Suppressor macrophage (primary cell): Measurements from ENCODE around the gene LMO7.
A peak's percentile ranks its signal among the peaks of the same experiment; 100 is the strongest.
"Not testable (repeated sequence)": the region's sequence is repeated elsewhere in the genome, so short reads cannot be mapped to it uniquely, and the experiment has no call there.

Experiments
- DNase-seq, 4 experiments: peaks; one replicate each; pipeline ENCODE4 v3.0.0-alpha.2; 2020 to 2022

LMO7 gene

DNA sequence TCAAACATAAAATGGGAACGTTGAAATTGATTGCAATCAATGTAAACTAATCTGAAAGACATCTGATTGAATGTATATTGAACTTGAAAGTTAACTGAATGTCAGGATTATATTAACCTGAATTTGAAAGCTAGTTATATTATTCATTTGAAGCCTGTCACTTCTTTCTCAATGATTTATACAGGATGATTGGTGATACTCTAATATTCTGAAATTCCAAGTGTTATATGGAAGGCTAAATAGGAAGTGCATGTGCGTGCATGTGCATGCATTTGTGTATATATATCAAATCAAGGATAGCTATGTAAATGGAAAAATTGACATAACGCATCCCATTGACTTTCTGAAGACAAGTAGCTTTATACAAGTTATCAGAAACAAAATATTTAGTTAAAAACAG is 143.3 kb downstream of the LMO7 start:
- no peak for DNase-seq

DNA sequence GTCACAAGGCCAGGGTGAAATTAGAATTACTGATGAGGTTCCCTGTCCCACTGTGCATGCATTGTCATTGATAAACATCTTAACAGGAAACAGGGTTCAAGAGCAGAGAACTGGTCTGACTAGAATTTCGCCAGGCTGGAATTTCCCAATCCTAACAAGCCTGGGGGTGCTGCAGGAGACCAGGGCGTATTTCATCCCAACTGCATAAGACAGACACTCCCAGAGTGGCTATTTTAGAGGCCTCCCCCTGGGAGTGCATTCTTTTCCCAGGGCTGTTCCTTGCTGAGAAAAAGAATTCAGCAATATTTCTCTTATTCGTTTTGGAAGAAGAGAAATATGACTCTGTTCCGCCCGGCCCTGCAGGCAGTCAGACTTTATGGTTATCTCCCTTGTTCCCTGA is 144.0 kb downstream of the LMO7 start:
- not testable (repeated sequence) for DNase-seq

DNA sequence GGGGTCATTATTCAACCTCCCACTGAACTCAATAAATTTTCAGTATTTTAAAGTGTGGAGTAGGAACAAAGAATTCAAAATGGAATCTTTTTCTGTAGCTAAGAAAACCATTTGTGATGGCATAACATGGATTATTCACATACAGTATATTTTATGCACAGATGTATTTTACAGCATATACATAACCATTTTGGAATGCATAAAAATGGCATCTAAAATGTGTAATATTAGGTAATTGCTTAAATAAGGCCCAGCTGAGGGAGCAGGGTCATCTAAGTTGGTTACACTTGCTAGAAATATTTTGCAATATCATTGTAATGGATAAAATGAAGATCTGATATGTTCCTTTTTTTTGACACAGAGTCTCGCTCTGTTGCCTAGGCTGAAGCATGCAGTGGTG is 146.9 kb downstream of the LMO7 start:
- DNase-seq = no peak

DNA sequence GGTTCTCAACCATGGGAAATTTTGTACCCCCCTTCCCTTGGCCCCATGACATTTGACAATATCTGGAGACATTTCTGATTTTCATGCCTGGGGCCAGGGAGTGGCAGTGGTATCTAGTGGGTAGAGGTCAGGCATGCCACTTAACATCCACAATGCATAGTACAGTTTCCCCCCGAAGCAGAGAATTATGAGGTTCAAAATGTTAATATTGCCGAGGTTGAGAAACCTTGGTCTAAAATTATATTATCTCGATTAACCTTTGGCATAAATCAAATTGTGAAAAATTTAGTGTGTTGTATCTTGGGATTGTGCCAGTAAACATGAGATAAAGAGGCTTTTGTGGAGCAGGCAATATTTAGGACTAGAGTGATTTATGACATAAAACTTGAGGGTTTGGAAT is 147.9 kb downstream of the LMO7 start:
- no peak for DNase-seq

DNA sequence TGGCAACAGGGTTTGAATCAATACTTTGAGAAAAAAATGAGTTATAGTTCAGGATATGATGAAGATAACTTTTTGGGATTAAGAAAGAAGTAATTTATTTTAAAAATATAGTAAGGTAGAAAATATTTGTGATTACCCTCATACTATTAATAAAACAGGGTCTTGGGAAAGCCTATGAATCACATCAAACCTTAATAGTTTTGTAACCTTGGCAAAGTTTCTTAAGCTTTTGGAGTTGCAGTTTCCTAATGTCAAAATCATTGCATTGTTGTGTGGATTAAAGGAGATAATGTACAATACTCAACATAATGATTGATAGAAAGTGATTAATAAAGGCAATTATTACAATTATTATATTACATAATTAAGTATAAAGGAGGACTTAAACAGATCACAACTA is 149.0 kb downstream of the LMO7 start:
- DNase-seq = no peak

DNA sequence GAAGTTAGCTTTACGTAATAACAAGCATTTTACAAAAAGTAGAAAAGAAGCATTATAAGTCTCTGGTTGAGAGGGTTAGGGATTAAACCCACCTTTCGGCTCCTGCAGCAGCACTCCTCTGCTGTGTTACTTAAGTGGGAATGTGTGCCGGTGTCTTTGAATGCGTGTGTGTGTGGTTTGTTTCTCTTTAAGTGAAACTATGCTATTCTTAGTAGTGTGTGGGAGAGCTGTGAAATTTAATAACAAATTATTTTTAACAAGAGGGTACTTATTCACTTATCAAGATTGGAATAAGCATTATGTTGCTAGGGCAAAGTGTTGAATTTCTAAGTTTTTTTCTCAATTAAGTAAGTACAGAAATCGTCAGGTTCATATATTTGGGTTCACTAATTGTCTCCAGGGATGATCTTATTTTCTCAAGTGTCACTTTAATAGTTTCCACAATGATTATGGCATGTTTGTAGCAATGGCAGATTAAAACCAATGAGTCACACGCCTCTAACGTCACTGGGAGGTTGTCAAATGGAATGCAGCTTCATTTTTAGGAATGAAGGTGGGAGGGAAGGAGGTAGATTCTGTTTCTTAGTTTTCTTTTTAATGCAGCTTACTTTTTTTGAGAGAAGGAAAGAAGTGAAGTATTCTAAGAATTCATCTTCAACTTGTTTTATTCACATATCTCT is 151.3 kb downstream of the LMO7 start:
- DNase-seq = no peak

DNA sequence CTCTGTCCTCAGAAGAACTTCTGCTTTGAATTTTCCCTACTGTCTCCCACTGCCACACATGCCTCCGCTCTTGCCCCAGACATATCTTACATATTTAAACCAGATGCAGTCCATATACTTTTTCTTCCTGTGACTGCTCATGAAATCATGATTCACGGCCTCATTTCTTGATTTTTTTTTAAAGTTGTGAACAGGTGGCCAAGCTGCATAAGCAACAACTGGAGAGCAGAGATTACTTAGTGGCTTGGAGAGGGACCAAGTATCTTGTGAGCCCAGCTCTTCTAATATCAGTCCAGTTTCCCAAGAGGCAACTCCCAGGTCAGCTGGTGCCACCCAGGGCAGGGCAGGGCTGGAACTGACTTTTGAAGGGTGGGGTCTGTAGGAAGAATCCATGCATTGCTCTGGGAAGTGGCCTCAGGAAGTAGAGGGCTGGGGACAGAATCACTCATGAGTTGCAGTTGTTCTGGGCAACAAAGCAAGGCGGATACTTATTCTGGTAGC is 152.4 kb downstream of the LMO7 start:
- peak; percentile 39 to 72 (median 51) for DNase-seq

DNA sequence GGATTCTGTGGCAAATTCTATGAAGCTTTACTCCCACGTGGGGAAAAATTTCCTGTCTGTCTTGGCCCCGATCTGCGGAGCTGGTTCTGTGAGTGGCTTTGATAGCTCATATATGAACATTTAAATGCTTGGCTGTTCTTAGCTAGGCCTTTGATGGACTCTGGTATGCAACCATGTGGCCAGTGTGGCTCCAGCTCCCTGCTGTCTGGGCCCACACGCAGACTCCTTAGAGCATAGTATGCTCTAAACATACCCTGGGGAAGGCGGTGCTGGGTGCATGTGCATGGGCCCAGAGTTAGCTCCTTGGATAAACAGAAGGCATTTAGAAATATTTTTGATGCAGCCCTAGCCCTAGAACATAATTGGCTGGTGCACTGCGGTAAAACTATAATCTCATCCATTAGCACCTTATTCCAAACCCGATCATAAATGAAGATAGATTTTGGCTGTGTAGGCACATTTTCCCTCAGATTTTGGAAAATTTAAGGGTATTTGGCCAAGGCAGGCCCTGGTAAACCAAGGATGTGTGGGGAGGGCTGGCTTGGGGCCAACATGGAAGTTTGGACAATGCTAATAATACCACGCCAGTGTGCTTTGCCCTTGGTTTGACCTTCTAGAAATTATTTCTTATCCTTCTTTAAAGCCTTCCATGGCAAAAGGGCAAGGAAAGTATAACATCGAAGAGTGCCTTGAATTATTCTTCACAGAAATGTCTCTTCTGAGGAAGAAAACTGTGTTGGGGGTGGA is 153.5 kb downstream of the LMO7 start:
- peak in 1 of 4 experiments; percentile 4 for DNase-seq

DNA sequence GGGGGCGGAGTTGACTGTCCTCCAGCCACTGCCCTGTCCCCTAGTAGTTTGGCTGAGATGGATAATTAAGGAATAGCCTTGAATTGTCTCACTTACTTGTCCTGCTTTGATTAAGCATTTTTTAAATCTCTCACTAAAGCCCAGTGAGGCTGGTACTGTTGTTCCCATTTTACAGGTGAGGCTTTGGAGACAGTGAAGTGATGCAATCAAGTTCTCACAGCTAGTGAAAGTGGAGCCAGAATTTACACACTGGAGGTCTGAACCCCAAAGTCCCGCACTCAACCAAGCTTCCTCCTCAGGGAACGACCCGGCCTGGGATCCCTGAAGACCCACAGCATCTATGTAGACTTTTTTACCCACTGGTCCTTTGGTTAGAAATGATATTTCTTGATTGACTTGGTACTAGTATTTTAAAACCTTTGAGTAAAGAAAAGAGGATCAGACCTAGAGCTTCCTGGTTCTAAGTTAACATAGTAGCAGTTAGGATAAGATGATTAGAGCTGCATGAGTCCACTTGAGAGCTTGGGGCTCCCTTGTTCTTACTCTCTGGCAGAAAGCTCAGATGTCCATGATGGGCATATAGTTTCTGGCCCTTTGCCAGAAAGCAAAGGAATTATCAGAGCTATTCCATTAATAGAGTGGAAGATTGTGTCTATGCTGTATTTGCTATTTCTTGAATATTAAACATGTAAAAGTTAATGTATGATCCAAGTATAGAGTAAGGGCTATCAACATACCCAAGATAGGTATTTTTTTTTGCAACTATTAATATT is 154.3 kb downstream of the LMO7 start:
- DNase-seq = no peak

DNA sequence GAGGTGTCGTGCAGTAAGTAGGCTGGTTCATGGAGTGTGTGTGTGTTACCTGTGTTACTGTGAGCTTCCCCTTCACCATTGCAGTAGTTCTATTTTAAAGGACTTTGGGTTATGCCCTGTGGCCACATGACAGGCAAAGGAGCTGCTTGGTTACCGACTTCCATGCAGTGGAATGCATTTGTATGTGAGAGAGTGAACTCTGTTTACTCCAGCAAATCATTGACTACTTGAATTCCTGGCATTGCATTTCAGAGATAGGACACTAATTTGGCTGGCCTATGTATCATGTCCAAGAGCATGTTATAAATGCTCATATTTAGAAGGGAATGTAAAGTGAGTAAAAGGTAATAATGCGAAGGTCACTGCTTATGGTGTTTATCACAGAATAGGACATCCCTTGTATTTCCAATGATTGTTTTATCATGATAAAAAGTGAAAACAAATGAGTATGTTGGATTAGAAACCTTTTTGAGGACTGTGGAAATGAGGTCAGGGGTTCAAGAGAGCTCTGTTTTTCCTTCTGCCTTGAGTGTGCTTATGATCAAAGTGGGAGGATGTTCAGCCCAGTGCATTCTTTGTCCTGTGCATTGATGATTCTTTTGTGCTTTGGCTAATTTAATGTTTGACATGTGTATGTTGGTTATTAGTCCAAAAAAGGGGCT is 156.5 kb downstream of the LMO7 start:
- DNase-seq = no peak

DNA sequence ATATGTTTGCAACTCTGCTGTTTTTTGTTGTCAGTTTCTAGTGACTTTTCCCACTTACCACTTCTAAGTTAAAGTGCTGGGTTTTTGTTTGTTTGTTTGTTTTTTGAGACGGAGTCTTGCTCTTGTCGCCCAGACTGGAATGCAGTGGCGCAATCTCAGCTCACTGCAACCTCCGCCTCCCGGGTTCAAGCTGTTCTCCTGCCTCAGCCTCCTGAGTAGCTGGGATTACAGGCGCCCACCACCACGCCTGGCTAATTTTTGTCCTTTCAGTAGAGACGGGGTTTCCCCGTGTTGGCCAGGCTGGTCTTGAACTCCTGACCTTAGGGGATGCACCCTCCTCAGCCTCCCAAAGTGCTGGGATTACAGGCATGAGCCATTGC is 157.0 kb downstream of the LMO7 start:
- DNase-seq = not testable (repeated sequence)

DNA sequence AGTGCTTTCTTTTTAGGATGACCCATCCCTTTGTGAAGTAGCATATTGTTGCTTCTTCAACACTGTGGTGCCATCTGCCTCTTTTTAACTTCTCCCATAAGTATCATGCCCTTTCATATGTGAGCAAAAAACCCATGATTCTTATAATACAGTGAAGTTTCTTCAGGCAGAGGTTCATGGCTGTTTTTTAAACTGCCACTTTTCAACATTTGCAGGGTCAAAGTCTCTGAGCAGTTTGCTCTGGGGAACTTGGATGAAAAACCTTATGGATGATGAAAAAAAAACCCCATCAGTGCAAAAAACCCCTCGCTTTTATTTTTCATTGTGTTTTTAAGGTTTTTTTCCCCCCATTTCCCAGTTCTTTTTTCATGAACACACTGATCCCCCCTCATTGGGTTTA is 158.5 kb downstream of the LMO7 start:
- DNase-seq = no peak

DNA sequence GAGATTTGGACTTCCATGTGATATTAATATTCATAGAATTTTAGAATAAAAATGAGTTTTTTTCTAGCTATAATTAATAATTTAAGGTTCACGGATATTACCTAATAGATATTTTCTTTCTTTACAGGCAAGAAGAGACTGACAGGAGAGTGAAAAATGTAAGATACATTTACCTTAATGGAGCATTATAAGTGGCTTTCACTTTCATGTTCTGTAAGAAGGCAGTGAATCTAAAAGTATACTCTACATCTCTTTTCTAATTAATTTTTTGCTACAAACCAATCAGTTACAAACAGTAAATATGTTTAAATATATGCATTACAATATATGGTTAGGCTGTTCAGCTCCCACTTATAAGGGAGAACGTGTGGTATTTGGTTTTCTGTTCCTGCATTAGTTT is 159.1 kb downstream of the LMO7 start:
- no peak for DNase-seq

DNA sequence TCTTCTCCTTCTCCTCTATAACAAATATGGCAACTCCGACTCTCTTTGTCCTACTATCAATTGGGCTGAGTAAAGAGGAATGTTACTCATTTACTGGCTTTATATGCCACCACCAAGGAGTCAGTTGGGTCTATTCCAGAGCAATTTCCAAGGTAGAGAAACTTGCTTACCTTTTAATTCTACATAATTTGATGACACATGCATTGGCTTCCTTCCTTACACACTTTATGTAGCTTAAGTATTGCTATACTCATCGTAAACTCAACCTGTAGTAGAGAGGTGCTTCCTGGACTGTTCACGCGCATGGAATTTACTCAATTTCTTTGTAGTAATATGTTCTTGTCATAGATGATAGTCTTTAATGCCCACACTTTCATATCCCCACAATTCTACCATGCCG is 160.7 kb downstream of the LMO7 start:
- DNase-seq = no peak

DNA sequence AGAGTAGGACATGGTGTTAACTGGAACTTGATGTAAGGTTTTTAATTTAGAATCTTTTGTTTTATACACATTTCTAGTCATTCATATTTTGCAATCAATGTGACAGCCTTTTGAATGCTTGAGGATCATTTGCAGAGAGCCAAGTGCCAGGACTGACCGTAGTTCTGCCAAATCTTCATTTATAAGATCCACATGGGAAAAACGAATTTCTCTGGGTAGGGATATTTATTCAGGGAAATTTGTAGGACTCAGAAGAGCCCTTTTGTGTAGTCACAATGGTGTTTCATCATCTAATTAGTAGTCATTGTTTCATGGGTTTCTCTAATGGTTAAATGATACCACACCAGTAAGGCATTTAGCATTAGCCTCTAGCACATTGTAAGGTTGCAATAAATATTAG is 161.1 kb downstream of the LMO7 start:
- no peak for DNase-seq

DNA sequence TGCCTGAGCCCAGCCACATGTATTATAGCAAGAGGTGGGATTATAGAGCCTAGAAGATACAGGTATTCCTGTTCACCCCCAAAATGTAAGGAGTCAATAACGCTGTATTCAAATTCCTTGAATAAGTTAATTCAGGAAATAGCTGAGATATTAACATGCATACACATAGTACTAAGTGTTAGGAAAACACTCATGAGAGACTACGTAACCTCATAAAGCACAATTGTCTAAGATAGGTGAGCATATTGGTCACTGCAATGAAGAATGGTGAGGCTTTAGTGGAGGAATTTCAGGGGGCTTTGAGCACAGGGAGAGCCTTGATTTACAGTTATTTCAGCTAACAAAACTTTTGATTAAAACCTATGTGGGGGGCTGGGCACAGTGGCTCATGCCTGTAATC is 161.6 kb downstream of the LMO7 start:
- no peak for DNase-seq

DNA sequence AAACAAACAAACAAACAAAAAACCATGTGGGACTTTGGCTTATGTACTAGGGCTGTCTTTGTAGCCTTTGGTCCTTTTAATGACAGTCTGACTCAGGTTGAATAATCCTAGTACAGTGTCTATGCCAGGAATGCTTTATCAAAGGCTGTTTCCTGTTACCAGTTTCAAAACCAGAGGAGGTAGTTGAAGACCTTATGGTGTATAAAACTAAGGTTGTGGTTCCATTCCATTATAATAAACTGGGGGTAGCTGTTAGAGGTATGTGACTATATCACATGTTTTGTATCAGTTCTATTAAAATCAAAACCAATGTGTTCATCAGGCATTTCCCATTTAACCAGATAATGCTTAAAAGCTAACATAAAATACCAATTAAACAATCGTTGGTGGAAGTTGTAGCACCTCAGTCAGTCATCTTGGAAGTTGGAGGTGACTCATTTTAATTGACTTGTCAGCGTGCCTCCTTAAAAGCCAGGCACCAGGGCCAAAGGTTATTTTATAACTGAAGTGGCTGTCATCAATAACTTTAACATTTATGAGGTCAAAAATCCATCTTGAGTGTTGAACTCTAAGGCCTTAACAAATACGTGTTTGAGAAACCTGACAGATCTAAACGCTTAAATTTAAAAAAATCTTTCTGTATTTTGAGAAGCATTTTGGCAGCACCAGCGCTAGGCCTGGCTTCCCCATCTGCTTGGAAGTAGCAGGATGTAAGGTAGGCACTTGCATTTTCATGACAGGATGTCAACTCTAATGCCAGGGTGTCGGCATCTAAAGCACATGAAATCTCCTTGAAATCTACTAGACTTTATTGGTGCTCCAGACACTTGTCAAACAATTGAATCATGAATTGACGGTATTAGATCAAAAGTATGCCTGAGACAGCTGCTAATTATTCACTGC is 162.5 kb downstream of the LMO7 start:
- no peak for DNase-seq

DNA sequence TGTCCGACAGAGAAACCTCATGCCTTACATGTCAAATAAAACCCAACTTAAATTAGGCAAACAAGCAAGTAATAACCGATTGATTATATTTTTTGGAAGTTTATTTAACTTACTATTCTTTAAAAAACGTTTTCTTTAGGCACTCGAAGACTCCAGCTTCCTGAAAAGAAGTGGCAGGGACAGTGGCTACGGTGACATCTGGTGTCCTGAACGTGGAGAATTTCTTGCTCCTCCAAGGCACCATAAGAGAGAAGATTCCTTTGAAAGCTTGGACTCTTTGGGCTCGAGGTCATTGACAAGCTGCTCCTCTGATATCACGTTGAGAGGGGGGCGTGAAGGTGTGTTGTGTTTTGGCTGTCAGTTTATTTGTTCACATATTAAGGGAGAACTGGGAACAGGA is 164.4 kb downstream of the LMO7 start:
- peak in 1 of 4 experiments; percentile 12 for DNase-seq

DNA sequence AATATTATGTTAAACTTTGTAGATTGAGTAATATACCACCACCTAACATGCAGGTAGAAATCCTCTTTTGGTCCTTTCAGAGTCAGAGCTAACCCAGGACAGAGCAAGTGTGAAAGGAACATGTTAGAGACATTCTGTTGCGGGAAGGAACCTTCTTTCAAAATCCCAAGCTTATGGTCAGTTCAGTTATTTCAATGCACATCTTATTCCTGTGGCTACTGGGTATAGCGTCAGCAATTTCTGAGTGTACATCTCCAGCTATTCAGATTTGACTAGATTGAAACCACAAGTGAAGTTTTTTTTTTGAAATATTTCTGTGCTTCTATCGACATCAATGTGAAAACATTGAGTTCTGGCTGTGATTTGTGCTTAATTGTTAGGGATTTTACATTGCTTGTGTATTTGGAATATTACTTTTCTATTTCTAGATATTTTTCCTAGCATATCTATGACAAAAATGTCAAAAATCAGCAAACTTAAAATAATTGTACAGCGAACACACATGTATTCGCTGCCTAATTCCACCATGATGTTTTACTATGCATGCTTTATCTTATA is 165.3 kb downstream of the LMO7 start:
- DNase-seq = no peak

DNA sequence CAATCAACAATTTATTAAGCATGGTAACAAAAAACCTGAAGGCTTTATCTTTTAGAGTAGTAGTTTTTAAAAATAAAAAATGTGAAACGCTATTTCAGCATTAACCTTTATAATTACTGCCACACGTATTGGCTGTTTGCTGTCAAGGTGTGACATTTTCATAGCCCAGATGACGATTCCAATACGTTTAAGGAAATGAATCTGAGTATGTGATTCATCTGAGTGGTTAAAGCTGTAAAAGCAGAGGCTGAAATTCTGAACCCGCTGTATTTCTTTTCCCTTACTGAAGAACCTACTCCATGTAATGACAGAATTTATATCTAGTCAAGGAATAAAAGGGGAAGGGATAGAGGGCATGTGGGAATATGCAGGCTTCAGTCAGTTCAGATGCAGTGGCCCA is 166.0 kb downstream of the LMO7 start:
- no peak for DNase-seq

DNA sequence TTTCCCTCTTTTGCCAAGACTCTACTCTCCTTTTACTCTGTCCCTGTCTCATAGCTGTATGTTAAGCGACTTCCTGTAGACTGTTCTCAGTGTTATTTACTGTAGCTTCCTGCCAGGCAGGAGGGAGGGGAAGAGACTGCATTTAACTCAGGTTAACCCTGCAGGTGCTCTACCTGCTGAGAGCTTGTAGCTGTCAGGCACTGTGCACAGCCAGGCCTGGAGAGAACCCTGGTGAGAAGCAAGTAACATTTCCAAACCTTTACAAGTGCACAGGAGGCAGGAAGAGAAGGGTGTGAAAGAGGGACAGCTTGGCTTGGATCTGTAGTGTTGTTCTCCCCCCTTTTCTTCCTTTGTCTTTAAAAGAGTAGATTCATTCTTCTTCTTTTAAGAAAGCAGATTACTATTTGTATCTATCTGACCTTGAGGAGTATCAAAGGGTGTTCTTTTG is 167.1 kb downstream of the LMO7 start:
- DNase-seq = no peak

DNA sequence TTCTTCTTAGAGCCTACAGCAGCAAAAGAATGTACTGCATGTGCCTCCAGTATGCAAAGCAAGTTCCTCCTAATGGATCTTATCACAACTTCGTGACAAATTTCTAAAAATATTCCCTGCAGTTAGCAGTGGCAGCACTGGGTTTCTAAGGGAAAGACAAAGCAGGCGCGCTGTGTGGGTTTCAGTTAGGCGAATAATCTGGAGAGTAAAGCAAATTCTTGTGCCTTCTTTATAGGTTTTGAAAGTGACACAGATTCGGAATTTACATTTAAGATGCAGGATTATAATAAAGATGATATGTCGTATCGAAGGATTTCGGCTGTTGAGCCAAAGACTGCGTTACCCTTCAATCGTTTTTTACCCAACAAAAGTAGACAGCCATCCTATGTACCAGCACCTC is 167.9 kb downstream of the LMO7 start:
- no peak for DNase-seq
